Erythroblast (primary cell): Measurements from ENCODE around the gene KIF6.

Experiments
- DNase-seq, 2 experiments: peaks; one replicate each; lab custom pipeline; 2025; lab: John Stamatoyannopoulos, UW
- GATA1 ChIP-seq: IDR thresholded peaks from 2 replicates; pipeline ENCODE4 v1.6.1; 2011; ENCODE audit warnings: low read depth, mild to moderate bottlenecking, control low read depth, low read length, moderate library complexity
- POLR2A ChIP-seq: IDR thresholded peaks from 2 replicates; pipeline ENCODE4 v1.6.1; 2011; ENCODE audit warnings: mild to moderate bottlenecking, low read length

Gene KIF6

DNA sequence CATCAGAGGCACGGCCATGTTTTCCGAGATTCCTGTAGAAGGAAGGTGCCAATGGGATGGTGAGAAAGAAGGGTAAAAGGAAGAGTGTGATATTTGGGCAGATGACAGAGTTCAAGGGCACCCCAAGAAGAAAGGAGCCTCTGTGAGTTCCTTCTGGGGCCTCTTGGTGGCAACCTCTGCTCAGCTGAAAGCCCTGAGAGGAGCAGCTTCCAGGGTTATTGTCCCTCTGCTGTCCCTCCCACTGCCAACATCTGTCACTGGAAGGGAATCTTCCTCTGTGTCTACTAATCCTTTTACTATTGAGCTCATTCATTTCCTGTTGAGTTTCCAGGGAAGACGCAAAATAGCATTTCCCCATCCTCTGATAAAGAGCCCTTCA, 362.7 kb downstream of the KIF6 start:
- no peak for DNase-seq
- TF ChIP-seq POLR2A: no peak
- TF ChIP-seq GATA1: no peak

DNA sequence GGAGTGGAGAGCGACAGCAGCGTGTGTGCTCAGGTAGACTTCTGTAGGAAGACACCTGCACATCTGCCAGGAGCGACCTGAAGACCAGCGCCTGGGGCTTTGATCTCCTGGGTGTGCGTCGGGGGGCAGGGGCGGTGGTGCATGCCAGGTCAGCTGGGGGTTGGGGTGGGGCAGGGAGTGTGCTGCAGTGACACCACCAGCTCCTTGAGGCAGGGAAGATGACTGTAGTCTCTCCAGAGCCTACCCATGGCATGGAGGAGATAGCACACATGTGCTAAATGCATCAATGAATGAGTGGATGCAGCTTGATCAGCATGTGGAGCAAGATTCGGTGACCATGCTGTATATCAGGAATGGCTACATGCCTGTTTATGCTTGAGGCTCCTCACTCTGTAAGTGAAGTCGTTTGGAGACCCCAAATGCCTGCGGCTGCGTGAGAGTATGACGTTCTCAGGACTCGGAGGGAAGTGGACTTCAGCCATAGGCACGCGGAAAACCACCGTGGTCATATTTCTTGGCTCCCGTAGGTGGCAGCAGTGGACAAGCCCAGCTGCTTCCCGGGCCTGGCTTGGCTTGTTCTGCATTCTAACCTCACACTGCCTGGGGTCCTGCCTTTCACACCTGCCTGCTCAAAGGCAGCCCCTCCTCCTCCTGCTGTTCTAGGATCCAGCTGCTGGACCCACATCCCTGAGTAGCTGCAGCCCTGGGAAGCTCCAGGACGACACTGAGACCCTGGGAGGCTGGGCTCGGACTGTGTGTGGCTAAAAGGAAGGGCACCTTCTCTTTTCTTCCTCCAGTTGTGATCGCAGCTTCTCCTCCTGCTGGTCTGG, 363.3 kb downstream of the KIF6 start:
- peak; percentile 33 to 55 for DNase-seq
- TF ChIP-seq POLR2A: no peak
- no peak for TF ChIP-seq GATA1

- TF ChIP-seq GATA1: no peak
- TF ChIP-seq POLR2A: no peak
- no peak for DNase-seq
Observed at GRCh38 chr6:39360378-39360777, 364.8 kb downstream of the KIF6 start.

- DNase-seq: no peak
- no peak for TF ChIP-seq GATA1
- TF ChIP-seq POLR2A: no peak
Observed at GRCh38 chr6:39357998-39358686, 367.1 kb downstream of the KIF6 start.

DNA sequence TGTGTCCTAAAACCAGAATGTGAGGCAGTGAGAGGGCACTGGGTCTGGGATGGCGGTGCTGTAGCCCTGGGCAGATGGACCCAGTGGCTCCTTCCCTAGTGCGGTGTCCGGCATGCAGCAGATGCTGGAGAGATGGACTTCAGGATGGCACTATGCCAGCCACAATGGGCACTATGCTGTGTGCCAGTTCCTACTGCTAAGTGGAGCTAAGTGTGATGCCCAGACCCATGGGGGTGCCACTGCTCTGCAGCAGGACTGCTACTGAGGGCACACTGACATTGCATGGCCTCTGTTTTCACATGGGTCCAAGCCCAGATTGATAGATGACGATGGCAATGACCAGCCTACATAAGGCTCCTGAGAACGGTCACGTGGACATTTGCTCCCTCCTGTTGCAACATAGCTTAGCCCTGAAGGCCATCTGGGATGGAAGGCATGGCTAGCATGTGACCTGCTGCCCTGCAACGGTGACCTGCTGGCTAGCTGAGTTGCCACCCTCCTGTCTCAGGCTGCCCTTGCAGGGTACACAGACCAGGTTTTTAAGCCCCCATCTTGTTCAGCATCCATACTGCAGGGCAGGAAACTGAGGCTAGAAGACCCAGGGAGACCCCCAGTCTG, 371.4 kb downstream of the KIF6 start:
- TF ChIP-seq POLR2A (no peak), GATA1 (no peak)
- DNase-seq: no peak

- no peak for DNase-seq
- no peak for TF ChIP-seq GATA1
- TF ChIP-seq POLR2A: no peak
Observed at GRCh38 chr6:39350723-39351505, 374.3 kb downstream of the KIF6 start.

DNA sequence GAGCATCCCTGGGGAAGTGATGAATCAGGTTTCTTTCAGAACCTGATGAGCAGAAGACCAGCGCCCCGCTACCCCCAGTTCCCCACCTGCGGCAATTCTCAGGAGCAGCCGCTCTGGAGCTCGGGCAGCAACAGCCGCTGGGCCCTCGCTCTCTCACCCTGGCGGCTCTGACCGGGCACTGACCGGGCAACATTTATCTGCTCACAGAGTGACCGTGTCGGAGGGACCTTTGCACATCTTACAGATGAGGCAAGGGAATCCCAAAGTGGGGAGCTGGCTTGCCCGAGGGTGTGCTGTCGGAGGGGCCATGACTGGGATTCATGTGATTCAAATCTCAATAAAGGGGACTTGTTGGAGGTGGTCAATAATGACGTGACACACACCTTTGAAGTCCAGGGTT, 376.5 kb downstream of the KIF6 start:
- DNase-seq: no peak
- TF ChIP-seq GATA1 (no peak), POLR2A (no peak)

DNA sequence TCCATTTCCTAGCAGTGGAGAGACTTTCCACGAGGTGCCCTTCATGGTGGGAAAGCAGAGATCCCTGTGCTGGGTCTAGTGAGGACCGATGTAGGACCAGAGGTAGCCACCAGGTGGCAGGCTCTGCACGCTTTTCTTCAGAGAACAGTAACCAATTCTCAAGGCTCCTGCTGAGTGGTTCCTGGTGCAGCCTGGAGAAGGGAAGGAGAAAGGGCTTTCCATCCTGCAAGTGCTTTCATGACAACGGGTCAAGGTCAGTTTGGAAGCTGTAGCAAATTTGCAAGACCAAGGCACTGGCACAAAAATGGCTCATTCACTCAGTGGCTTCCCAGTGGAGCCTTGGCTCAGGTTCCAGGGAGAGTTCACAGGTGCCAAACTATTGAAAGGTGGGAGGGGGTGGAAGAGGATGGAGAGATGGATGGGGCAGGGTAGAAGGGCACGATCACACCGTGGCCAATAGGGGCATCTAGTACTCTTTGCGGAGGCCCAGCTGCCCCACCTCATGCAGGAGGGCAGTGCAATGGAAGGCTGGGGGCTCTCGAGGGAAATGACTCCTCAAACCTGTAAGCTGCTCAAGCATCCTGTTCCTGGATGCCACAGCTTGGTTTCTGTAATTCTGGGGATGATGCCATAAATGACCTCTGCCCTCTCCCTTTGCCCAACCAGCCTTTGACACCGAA, 377.2 kb downstream of the KIF6 start:
- TF ChIP-seq POLR2A (no peak), GATA1 (no peak)
- DNase-seq: peak; percentile 29 to 60

- TF ChIP-seq POLR2A (no peak), GATA1 (no peak)
- no peak for DNase-seq
Observed at GRCh38 chr6:39347206-39347605, 378.0 kb downstream of the KIF6 start.

GRCh38 chr6:39344821-39345280, 380.4 kb downstream of the KIF6 start:
- no peak for TF ChIP-seq GATA1
- no peak for TF ChIP-seq POLR2A
- no peak for DNase-seq

- no peak for TF ChIP-seq GATA1
- TF ChIP-seq POLR2A: no peak
- DNase-seq: no peak
Observed at GRCh38 chr6:39343396-39343870, 381.8 kb downstream of the KIF6 start.

- TF ChIP-seq GATA1: no peak
- no peak for TF ChIP-seq POLR2A
- no peak for DNase-seq
Observed at GRCh38 chr6:39342692-39343395, 382.4 kb downstream of the KIF6 start.

DNA sequence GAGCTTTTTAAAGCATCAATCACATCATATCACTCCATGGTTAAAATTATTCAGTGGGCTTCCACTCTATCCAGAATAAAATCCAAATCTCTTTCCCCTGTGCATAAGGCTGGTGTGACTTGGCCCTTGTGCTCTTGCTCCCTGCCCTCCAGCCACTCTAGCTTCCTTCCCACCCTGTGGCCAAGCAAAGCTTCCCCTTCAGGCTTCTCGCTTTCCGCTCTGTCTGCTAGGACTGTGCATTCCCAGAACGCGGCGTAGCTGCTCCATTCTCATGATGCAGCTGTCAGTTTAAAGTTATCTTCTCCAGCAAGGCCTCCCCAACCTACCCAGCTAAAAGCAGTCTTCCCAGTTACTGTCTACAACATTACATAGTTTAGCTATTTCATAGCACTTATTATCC, 383.3 kb downstream of the KIF6 start:
- TF ChIP-seq GATA1 (no peak), POLR2A (no peak)
- DNase-seq: no peak

DNA sequence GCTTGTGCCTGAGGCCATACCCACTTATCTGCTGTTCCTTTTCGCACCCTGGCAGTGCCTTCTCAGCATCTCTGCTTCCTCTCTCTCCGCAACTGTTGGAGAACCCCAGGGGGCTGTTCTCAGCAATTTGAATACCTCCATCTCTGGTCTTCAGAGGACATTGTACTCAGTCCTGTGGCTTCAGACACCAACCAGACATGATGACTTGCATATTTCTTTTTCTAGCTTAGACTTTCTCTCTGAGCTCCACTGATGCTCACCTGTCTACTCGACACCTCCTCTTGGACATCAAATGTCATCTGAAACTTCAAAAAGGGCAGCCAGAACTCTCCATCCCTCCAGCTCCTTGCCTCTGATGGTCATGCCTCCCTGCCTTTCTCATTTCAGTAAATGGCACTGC, 383.9 kb downstream of the KIF6 start:
- TF ChIP-seq POLR2A: no peak
- TF ChIP-seq GATA1: no peak
- DNase-seq: no peak
